ENCODE data around the gene PPP4R4. TPM values are rescaled to one million over a fixed set of nuclear protein-coding genes. Genes with fewer than 3 reads are reported as not detected.

The PPP4R4 gene
- under 0.01 and 0.22 TPM in 2 replicates for total RNA-seq (2014; rRNA removed; shearing (Covaris generic))
- polyA plus RNA-seq (2016; fragmentation: Nextera tagmentation; extraction: Ambion mirVana), result 0.11 TPM in 2 replicates

- TF ChIP-seq EZH2 (IDR thresholded peaks at IDR 0.05; ENCODE audit: insufficient read depth, poor library complexity, severe bottlenecking) (no peak), EZH2phosphoT487 (IDR thresholded peaks at IDR 0.05; ENCODE audit: insufficient read depth, low read depth) (no peak)
- peak within 1 kb of the TSS; percentile 40; the same call in 1 of the 2 replicates for H3K9ac ChIP-seq
- in situ Hi-C loops (cut with MboI), result no loop called here
These were observed at the start of gene PPP4R4 for GRCh38 chr14:94173885-94174603. PPP4R4 (plus strand) TSS chr14:94174322; CDS start chr14:94174466, 144 bp downstream.

GRCh38 chr14:94124582-94125377, 49.3 kb upstream of the PPP4R4 start:
- Histone ChIP-seq H4K20me1 (ENCODE audit: insufficient read depth) (no peaks in the 10 kb centered on the region), H3K79me2 (ENCODE audit: insufficient read depth) (peaks cover 6% of the 10 kb centered on the region; the same call in 1 of the 2 replicates), H3K4me1 (ENCODE audit: insufficient read depth) (peaks cover 20% of the 10 kb centered on the region), H2AFZ (no peak overlapping the region), H3K27me3 (replicated peaks; ENCODE audit: insufficient read depth) (no peaks in the 10 kb centered on the region), H3K4me2 (ENCODE audit: unreplicated experiment) (no peak overlapping the region), H3K4me3 (no peak overlapping the region), H3K36me3 (ENCODE audit: low read depth) (no peaks in the 10 kb centered on the region), H3K9ac (no peak overlapping the region), H3K9me2 (ENCODE audit: insufficient read depth) (no peaks in the 10 kb centered on the region), H3K9me3 (ENCODE audit: low read depth) (no peaks in the 10 kb centered on the region), H3K27ac (no peak overlapping the region), H3F3A (ENCODE audit: insufficient read depth) (peaks cover 12% of the 10 kb centered on the region)
- WGBS, 2 experiments (ENCODE audit: low coverage in 1 of 2, low lambda C conversion rate in 2 of 2, missing lambda C conversion rate in 2 of 2), result 82 to 83% methylated on average over 9 of the region's 9 CpGs
- TF ChIP-seq EZH2phosphoT487 (IDR thresholded peaks at IDR 0.05; ENCODE audit: insufficient read depth, low read depth) (no peak), EZH2 (IDR thresholded peaks at IDR 0.05; ENCODE audit: insufficient read depth, poor library complexity, severe bottlenecking) (no peak)
- in situ Hi-C loops (cut with MboI), result loop anchor here (25.0 kb wide), 1 partner anchor 462 kb away; no protein-coding TSS in a partner anchor
- no peak for DNase-seq

More at GRCh38 chr14:94173885-94174603, at the start of gene PPP4R4:
- 0 to 1% methylated on average over 17 to 62 of the region's 84 CpGs for WGBS, 2 experiments (ENCODE audit: low coverage in 1 of 2, low lambda C conversion rate in 2 of 2, missing lambda C conversion rate in 2 of 2)
- Histone ChIP-seq H3K9me2 (ENCODE audit: insufficient read depth) (no peaks in the 10 kb centered on the region), H3K27me3 (replicated peaks; ENCODE audit: insufficient read depth) (peaks cover 29% of the 10 kb centered on the region), H3K9me3 (ENCODE audit: low read depth) (no peaks in the 10 kb centered on the region), H3K4me1 (ENCODE audit: insufficient read depth) (peaks cover 4% of the 10 kb centered on the region; the same call in 1 of the 2 replicates), H2AFZ (peak within 1 kb of the TSS; percentile 77), H4K20me1 (ENCODE audit: insufficient read depth) (no peaks in the 10 kb centered on the region), H3K4me2 (ENCODE audit: unreplicated experiment) (peak within 1 kb of the TSS; percentile 78), H3K27ac (no peak within 1 kb of the TSS), H3K36me3 (ENCODE audit: low read depth) (no peaks in the 10 kb centered on the region), H3K79me2 (ENCODE audit: insufficient read depth) (no peaks in the 10 kb centered on the region), H3F3A (ENCODE audit: insufficient read depth) (peaks cover 16% of the 10 kb centered on the region), H3K4me3 (peak within 1 kb of the TSS; percentile 74)
- DNase-seq, result peak; percentile 76

- H2AFZ ChIP-seq, result no peak overlapping the region
These were observed 48.3 kb upstream of the PPP4R4 start for GRCh38 chr14:94125659-94126418.

GRCh38 chr14:94126419-94126677, 47.8 kb upstream of the PPP4R4 start:
- H3K36me3 ChIP-seq (ENCODE audit: low read depth), result no peaks in the 10 kb centered on the region
- H3K9me3 ChIP-seq (ENCODE audit: low read depth), result no peaks in the 10 kb centered on the region
- in situ Hi-C loops (cut with MboI), result loop anchor here (25.0 kb wide), 1 partner anchor 464 kb away; no protein-coding TSS in a partner anchor
- 85 to 94% methylated on average over 1 of the region's 1 CpG for WGBS, 2 experiments (ENCODE audit: low coverage in 1 of 2, low lambda C conversion rate in 2 of 2, missing lambda C conversion rate in 2 of 2)
- TF ChIP-seq EZH2phosphoT487 (IDR thresholded peaks at IDR 0.05; ENCODE audit: insufficient read depth, low read depth), result no peak
- no peak for TF ChIP-seq EZH2 (IDR thresholded peaks at IDR 0.05; ENCODE audit: insufficient read depth, poor library complexity, severe bottlenecking)
- no peak overlapping the region for H3K4me3 ChIP-seq
- no peaks in the 10 kb centered on the region for H3K27me3 ChIP-seq (replicated peaks; ENCODE audit: insufficient read depth)
- H3K9ac ChIP-seq, result no peak overlapping the region
- H2AFZ ChIP-seq, result no peak overlapping the region
- DNase-seq, result no peak
- no peak overlapping the region for H3K4me2 ChIP-seq (ENCODE audit: unreplicated experiment)
- peaks cover 11% of the 10 kb centered on the region for H3K4me1 ChIP-seq (ENCODE audit: insufficient read depth)
- H3F3A ChIP-seq (ENCODE audit: insufficient read depth), result peaks cover 14% of the 10 kb centered on the region
- H3K9me2 ChIP-seq (ENCODE audit: insufficient read depth), result no peaks in the 10 kb centered on the region
- peaks cover 6% of the 10 kb centered on the region; the same call in 1 of the 2 replicates for H3K79me2 ChIP-seq (ENCODE audit: insufficient read depth)
- H3K27ac ChIP-seq, result no peak overlapping the region
- H4K20me1 ChIP-seq (ENCODE audit: insufficient read depth), result no peaks in the 10 kb centered on the region

More at GRCh38 chr14:94125659-94126418, 48.3 kb upstream of the PPP4R4 start:
- Histone ChIP-seq H3K4me2 (ENCODE audit: unreplicated experiment) (no peak overlapping the region), H3K9ac (no peak overlapping the region), H3K4me1 (ENCODE audit: insufficient read depth) (peaks cover 16% of the 10 kb centered on the region), H4K20me1 (ENCODE audit: insufficient read depth) (no peaks in the 10 kb centered on the region), H3K9me3 (ENCODE audit: low read depth) (no peaks in the 10 kb centered on the region), H3K4me3 (no peak overlapping the region), H3K36me3 (ENCODE audit: low read depth) (no peaks in the 10 kb centered on the region), H3F3A (ENCODE audit: insufficient read depth) (peaks cover 18% of the 10 kb centered on the region), H3K27me3 (replicated peaks; ENCODE audit: insufficient read depth) (no peaks in the 10 kb centered on the region), H3K9me2 (ENCODE audit: insufficient read depth) (no peaks in the 10 kb centered on the region), H3K27ac (no peak overlapping the region), H3K79me2 (ENCODE audit: insufficient read depth) (peaks cover 6% of the 10 kb centered on the region; the same call in 1 of the 2 replicates)
- in situ Hi-C loops (cut with MboI), result loop anchor here (25.0 kb wide), 1 partner anchor 464 kb away; no protein-coding TSS in a partner anchor
- TF ChIP-seq EZH2phosphoT487 (IDR thresholded peaks at IDR 0.05; ENCODE audit: insufficient read depth, low read depth) (no peak), EZH2 (IDR thresholded peaks at IDR 0.05; ENCODE audit: insufficient read depth, poor library complexity, severe bottlenecking) (no peak)
- no peak for DNase-seq
- 87 to 89% methylated on average over 6 of the region's 6 CpGs for WGBS, 2 experiments (ENCODE audit: low coverage in 1 of 2, low lambda C conversion rate in 2 of 2, missing lambda C conversion rate in 2 of 2)

All from GM23248 (cell line).